Sciatic nerve (tissue), 2 donors: Measurements from ENCODE around the gene PACSIN1. TPM values are rescaled to one million over a fixed set of nuclear protein-coding genes. Genes with fewer than 3 reads are reported as not detected.

Experiments
- ATAC-seq: fragments of 200-7000 bp; cut with Tn5 transposase; one replicate; pipeline ENCODE4 v1.9.1; 2020; ENCODE audit warnings: mild to moderate bottlenecking, moderate library complexity
- DNase-seq: peaks from one replicate; pipeline ENCODE4 v3.0.0-alpha.2; 2020; ENCODE audit warnings: low spot score
- intact Hi-C: fragments of 100-400 bp; cut with DNase I; formaldehyde crosslinking; loops from one replicate; pipeline ENCODE4 v1.14.2; 2022
- total RNA-seq: library from RNA; stranded (reverse); fragmentation: NEBNext Ultra II Directional; extraction: Animal tissue kit (Norgen Biotek cat#: 25700); gene quantifications from one replicate; pipeline ENCODE4 v1.2.1, GENCODE V29; 2021
- donor health status: DM: no; HTN: no; CAD: no.
- donor health status: DM: no; HTN: no; CAD: no.

Gene PACSIN1
- total RNA-seq, 1 donor from 2014 or later = 0.49 TPM

DNA sequence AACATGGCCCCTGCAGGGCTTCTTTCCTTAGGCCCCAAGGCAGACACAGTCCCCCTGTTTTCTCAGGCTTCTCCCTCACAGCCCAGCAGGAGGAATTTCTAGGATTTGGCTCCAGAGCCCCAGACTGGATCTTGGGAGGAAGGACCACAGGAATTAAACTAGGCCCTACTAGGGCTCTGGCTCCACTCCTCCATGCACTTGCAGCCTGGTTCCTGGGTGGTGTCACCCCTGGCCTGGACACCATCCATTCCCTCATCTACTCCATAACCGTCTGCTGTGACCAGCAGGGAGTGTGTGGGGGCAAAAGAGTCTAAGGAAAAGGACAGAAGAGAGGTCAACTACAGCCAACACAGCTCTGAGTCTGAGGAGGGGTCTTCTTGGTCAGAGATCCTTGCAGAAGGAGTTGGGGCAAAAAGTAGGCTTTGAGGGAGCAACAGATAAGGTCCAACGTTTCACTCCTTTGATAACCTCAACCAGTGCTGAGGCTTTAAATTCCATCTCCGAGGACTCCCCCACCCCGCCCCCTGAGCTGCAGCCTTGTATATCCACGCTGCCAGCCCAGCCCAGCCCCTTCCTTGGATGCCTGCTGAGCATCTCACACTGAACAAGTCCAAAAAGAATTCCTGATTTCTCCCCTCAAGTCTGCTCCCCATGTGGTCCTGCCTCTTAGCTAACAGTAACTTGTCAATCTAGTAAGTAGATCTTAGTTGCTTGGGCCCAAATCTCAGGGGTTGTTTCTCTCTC, 118.2 kb downstream of the PACSIN1 start:
- ATAC-seq = no peak
- DNase-seq = no peak

DNA sequence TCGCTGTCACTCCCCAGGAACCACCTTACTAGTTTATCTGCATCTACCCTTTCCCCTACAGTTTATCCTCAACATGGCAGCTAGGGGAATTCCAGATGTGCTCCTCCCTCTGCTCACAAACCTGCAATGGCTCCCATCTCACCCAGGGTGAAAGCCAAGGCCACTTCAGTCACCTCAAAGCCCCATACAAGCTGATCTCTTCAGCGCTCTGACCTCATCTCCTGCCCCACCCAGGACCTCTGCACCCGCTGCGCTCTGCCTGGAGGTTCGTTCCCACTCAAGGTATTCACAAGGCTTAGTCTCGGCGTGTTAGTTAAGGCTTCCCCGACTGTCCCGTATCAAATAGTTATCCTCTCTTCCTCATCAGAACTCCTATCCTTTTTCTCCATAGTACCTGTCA, 118.8 kb downstream of the PACSIN1 start:
- ATAC-seq = no peak
- intact Hi-C loops = loop anchor here (10.0 kb wide), 1 partner anchor 410 kb away; no protein-coding TSS in a partner anchor

More for the DNA sequence above, 118.2 kb downstream of the PACSIN1 start:
- intact Hi-C loops = loop anchor here (10.0 kb wide), 1 partner anchor 409 kb away; no protein-coding TSS in a partner anchor

More for the DNA sequence above, 118.8 kb downstream of the PACSIN1 start:
- DNase-seq = no peak

Other genes starting within 250 kb of the PACSIN1 start
- 29.0 TPM for gene HMGA1, start 229.2 kb upstream of the PACSIN1 start, total RNA-seq
- gene SMIM29, start 217.1 kb upstream of the PACSIN1 start, total RNA-seq = 31.6 TPM
- 83.1 TPM for gene NUDT3, start 73.4 kb upstream of the PACSIN1 start, total RNA-seq
- 744 TPM for gene RPS10, start 40.0 kb upstream of the PACSIN1 start, total RNA-seq
- gene SPDEF, start 90.3 kb downstream of the PACSIN1 start, total RNA-seq = not detected
- 58.6 TPM for gene ILRUN, start 230.7 kb downstream of the PACSIN1 start, total RNA-seq